HEK293 (cell line): ENCODE results near the gene NEGR1.

Experiments
- CTCF ChIA-PET: fragments of 350-600 bp; formaldehyde crosslinking; extraction: SDS; loops from one replicate; lab custom pipeline; 2021; ENCODE audit warnings: antibody characterized with exemption; lab: Yijun Ruan, JAX
- POLR2A ChIA-PET: fragments of 300-600 bp; formaldehyde crosslinking; extraction: SDS; loops from one replicate; lab custom pipeline; 2020; ENCODE audit warnings: antibody characterized with exemption, inconsistent platforms; lab: Yijun Ruan, JAX
- H3K27ac ChIP-seq: fragments of 200-500 bp; sonication (Bioruptor generic); 2 replicates; pipeline ENCODE4 v1.5.1; 2014; ENCODE audit warnings: low read depth, low read length, control low read depth, inconsistent platforms; ENCODE audit errors: extremely low read depth
- H3K36me3 ChIP-seq, 2 experiments: fragments of 200-500 bp in 1 of 2; sonication (Bioruptor generic) in 1 of 2; 1 replicate in 1 of 2; 2 replicates in 1 of 2; pipeline ENCODE4 v1.5.1; 2014 to 2017; ENCODE audit warnings: inconsistent platforms in 2 of 2, low read length in 2 of 2; ENCODE audit not compliant: control insufficient read depth in 2 of 2, insufficient read depth in 1 of 2
- H3K4me1 ChIP-seq: fragments of 200-500 bp; sonication (Bioruptor generic); 2 replicates; pipeline ENCODE4 v1.5.1; 2014; ENCODE audit warnings: mild to moderate bottlenecking, low read length, inconsistent platforms; ENCODE audit not compliant: control insufficient read depth, insufficient read depth
- H3K4me3 ChIP-seq: 2 replicates; pipeline ENCODE4 v1.5.1; 2011; ENCODE audit warnings: low read depth, mild to moderate bottlenecking, control low read depth, low read length, moderate library complexity
- H3K9me3 ChIP-seq: fragments of 200-500 bp; sonication (Bioruptor generic); 2 replicates; pipeline ENCODE4 v1.5.1; 2014; ENCODE audit warnings: low read depth, low read length, inconsistent platforms; ENCODE audit not compliant: control insufficient read depth, insufficient read depth
- BCL11B ChIP-seq: fragments of 450-650 bp; formaldehyde crosslinking; IDR thresholded peaks from 2 replicates; pipeline ENCODE4 v1.5.1; 2016; ENCODE audit warnings: low read depth, missing biosample characterization, missing genetic modification characterization
- GLIS1 ChIP-seq: fragments of 450-650 bp; formaldehyde crosslinking; IDR thresholded peaks from 2 replicates; pipeline ENCODE4 v1.5.1; 2016; ENCODE audit warnings: missing biosample characterization, missing genetic modification characterization
- INSM2 ChIP-seq: fragments of 450-650 bp; formaldehyde crosslinking; IDR thresholded peaks from 2 replicates; pipeline ENCODE4 v1.5.1; 2016; ENCODE audit warnings: missing biosample characterization, missing genetic modification characterization
- MEIS1 ChIP-seq: sonication (generic); formaldehyde crosslinking; IDR thresholded peaks from 2 replicates; pipeline ENCODE4 v1.8.1; 2022; ENCODE audit warnings: missing genetic modification reagents, mild to moderate bottlenecking, borderline replicate concordance
- MZF1 ChIP-seq: fragments of 450-650 bp; formaldehyde crosslinking; IDR thresholded peaks from 2 replicates; pipeline ENCODE4 v1.5.1; 2017; ENCODE audit warnings: missing biosample characterization, missing genetic modification characterization, borderline replicate concordance
- PRDM2 ChIP-seq: fragments of 450-650 bp; formaldehyde crosslinking; IDR thresholded peaks from 2 replicates; pipeline ENCODE4 v1.5.1; 2016; ENCODE audit warnings: missing biosample characterization, missing genetic modification characterization, borderline replicate concordance
- RBAK ChIP-seq: fragments of 450-650 bp; formaldehyde crosslinking; IDR thresholded peaks from 2 replicates; pipeline ENCODE4 v1.5.1; 2016; ENCODE audit warnings: missing biosample characterization, missing genetic modification characterization
- YY1 ChIP-seq: fragments of 450-650 bp; formaldehyde crosslinking; IDR thresholded peaks from 2 replicates; pipeline ENCODE4 v1.5.1; 2018; ENCODE audit warnings: missing biosample characterization, missing genetic modification characterization
- YY2 ChIP-seq: fragments of 450-650 bp; formaldehyde crosslinking; IDR thresholded peaks from 2 replicates; pipeline ENCODE4 v1.5.1; 2016; ENCODE audit warnings: missing biosample characterization, missing genetic modification characterization
- ZFP41 ChIP-seq: fragments of 450-650 bp; formaldehyde crosslinking; IDR thresholded peaks from 2 replicates; pipeline ENCODE4 v1.5.1; 2016; ENCODE audit warnings: missing biosample characterization, missing genetic modification characterization, borderline replicate concordance
- ZNF133 ChIP-seq: fragments of 450-650 bp; formaldehyde crosslinking; IDR thresholded peaks from 2 replicates; pipeline ENCODE4 v1.5.1; 2016; ENCODE audit warnings: missing biosample characterization, missing genetic modification characterization
- ZNF146 ChIP-seq: fragments of 450-650 bp; formaldehyde crosslinking; IDR thresholded peaks from 2 replicates; pipeline ENCODE4 v1.5.1; 2016; ENCODE audit warnings: missing biosample characterization, missing genetic modification characterization
- ZNF148 ChIP-seq: fragments of 450-650 bp; formaldehyde crosslinking; IDR thresholded peaks from 2 replicates; pipeline ENCODE4 v1.5.0; 2017; ENCODE audit warnings: missing biosample characterization, missing genetic modification characterization, borderline replicate concordance
- ZNF341 ChIP-seq: fragments of 450-650 bp; formaldehyde crosslinking; IDR thresholded peaks from 2 replicates; pipeline ENCODE4; 2016; ENCODE audit warnings: low read depth, missing biosample characterization, missing genetic modification characterization
- ZNF433 ChIP-seq: fragments of 450-650 bp; formaldehyde crosslinking; IDR thresholded peaks from 2 replicates; pipeline ENCODE4 v1.5.1; 2016; ENCODE audit warnings: missing biosample characterization, missing genetic modification characterization, low read depth
- ZNF596 ChIP-seq: fragments of 450-650 bp; IDR thresholded peaks from 2 replicates; pipeline ENCODE4 v1.5.0; 2018; ENCODE audit warnings: missing biosample characterization, mild to moderate bottlenecking, missing genetic modification characterization, moderate library complexity
- ZNF629 ChIP-seq: fragments of 450-650 bp; formaldehyde crosslinking; IDR thresholded peaks from 2 replicates; pipeline ENCODE4 v1.5.1; 2017; ENCODE audit warnings: missing biosample characterization, missing genetic modification characterization
- ZNF692 ChIP-seq: fragments of 450-650 bp; formaldehyde crosslinking; IDR thresholded peaks from 2 replicates; pipeline ENCODE4 v1.5.1; 2016; ENCODE audit warnings: missing biosample characterization, missing genetic modification characterization
- ZNF704 ChIP-seq: fragments of 450-650 bp; formaldehyde crosslinking; IDR thresholded peaks from 2 replicates; pipeline ENCODE4 v1.5.1; 2016; ENCODE audit warnings: missing biosample characterization, missing genetic modification characterization
- ZNF747 ChIP-seq: fragments of 450-650 bp; formaldehyde crosslinking; IDR thresholded peaks from 2 replicates; pipeline ENCODE4 v1.5.1; 2016; ENCODE audit warnings: missing biosample characterization, missing genetic modification characterization

Gene NEGR1

GRCh38 chr1:71839876-71840275 lies 442.5 kb downstream of the NEGR1 start:
- CTCF ChIA-PET: no interaction called here
- Histone ChIP-seq H3K4me1 (no peaks in the 10 kb centered on the region), H3K4me3 (no peak overlapping the region), H3K9me3 (no peaks in the 10 kb centered on the region), H3K36me3 (no peaks in the 10 kb centered on the region), H3K27ac (no peak overlapping the region)
- POLR2A ChIA-PET: no interaction called here
- TF ChIP-seq ZNF433 (tag by site-specific recombination) (no peak), ZNF341 (tag by site-specific recombination) (no peak), ZFP41 (tag by site-specific recombination) (no peak), ZNF146 (no peak), ZNF747 (tag by site-specific recombination) (no peak), PRDM2 (tag by site-specific recombination) (no peak), INSM2 (tag by site-specific recombination) (no peak), ZNF148 (no peak), ZNF692 (tag by site-specific recombination) (no peak), BCL11B (tag by site-specific recombination) (no peak), MZF1 (tag by site-specific recombination) (no peak), RBAK (tag by site-specific recombination) (no peak)

GRCh38 chr1:71836904-71837303 lies 445.4 kb downstream of the NEGR1 start:
- no peaks in the 10 kb centered on the region for H3K36me3 ChIP-seq
- TF ChIP-seq YY1 (tag by site-specific recombination) (no peak), ZNF629 (tag by site-specific recombination) (no peak), ZNF596 (tag by site-specific recombination) (no peak), ZNF133 (no peak), ZNF704 (tag by site-specific recombination) (no peak), GLIS1 (no peak), YY2 (no peak), MEIS1 (CRISPR knock-in tag) (no peak)
- no peaks in the 10 kb centered on the region for H3K9me3 ChIP-seq
- ChIA-PET CTCF (no interaction called here), POLR2A (no interaction called here)
- H3K4me3 ChIP-seq: no peak overlapping the region
- no peaks in the 10 kb centered on the region for H3K4me1 ChIP-seq
- no peak overlapping the region for H3K27ac ChIP-seq
